ENCODE results near the gene CEP19.
A peak's percentile ranks its signal among the peaks of the same experiment; 100 is the strongest.

Gene CEP19

GRCh38 chr3:196707566-196707965 lies 4.5 kb downstream of the CEP19 start:
- no peak for FAIRE-seq

DNA sequence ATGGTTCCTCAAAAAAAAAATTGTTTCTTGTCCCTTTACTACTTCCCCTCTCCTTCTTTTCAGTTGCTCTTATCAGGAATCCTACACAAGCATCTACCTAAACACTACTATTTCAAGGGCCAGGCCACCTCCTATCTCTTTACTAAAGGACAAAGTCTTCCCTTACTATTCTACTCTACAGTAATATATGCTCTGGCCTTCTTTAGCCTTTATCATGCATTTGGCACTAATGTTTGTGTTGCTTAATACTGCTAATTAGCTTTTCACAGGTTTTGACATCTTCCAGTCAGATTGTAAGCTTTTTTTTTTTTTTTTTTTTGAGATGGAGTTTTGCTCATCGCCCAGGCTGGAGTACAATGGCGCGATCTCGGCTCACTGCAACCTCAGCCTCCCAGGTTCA lies 5.3 kb downstream of the CEP19 start:
- no peak for FAIRE-seq

DNA sequence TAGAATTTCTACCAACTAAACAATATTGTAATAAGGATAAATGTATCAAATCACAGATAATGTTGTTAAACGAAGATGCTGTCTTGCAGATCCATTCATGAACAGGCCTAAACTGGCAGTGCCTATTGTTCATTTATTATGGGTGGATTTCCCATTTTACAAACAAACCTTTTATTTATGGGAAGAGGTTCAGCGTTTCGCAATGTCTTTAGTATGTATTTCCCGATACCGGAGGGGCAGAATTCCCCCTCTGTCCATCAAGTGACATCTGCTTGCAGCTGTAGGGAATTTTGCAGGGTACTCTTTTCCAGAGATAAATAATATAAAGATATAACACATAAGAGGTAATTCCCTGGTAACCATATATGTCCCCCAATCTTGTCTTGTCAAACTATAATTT lies 5.7 kb downstream of the CEP19 start:
- no peak for FAIRE-seq

DNA sequence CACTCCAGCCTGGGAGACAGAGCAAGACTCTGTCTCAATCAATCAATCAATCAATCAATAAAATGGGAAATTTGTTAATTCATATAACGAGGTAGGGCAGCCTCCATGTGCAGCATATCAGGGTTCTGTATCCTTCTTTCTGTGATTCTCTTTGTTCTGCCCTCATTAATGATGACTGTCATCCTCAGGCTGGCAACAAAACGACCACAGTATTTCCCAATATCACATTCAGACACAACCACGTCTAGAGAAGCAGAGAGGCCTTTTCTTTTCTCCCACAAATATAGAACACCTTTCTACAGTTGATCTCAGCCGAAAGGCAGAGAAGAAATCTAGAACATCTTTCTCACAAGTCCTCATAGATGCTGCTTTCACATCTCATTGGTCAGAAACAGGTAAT lies 11.2 kb downstream of the CEP19 start:
- FAIRE-seq = no peak

- FAIRE-seq = no peak
Measured at GRCh38 chr3:196699749-196700148, 12.3 kb downstream of the CEP19 start.

DNA sequence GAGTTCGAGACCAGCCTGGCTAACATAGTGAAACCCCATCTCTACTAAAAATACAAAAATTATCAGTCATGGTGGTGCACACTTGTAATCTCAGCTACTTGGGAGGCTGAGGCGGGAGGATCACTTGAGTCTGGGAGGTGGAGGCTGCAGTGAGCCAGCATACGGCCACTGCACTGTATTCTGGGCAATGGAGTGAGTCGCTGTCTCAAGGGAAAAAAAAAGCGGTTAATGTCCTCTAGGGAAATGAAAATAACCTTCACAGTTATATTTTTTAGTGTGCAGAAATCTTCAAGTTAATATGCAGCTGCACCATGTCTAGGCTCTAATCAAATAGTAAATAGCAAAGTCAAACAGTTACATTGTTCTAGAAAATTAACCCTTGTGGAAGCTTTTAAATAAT lies 14.8 kb downstream of the CEP19 start:
- FAIRE-seq = no peak

GRCh38 chr3:196695849-196696226 lies 16.2 kb downstream of the CEP19 start:
- no peak for FAIRE-seq

- no peak for FAIRE-seq
Measured at GRCh38 chr3:196694941-196695848, 16.9 kb downstream of the CEP19 start.

DNA sequence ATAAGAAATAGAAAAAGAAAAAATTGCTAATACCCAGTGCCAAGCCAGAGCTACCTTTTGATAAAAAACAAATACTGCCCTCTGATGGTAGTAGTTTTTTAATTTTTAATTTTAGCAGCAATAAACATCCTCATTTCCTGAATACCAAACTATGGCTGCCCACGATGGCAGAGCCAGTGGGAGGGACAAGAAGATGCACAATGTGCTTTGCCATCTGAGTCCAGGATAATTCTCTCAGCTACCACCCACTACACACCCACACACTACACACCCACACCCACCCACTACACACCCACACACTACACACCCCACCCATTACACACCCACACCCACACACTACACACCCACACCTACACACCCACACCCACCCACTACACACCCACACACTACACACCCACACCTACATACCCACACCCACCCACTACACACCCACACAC lies 17.8 kb downstream of the CEP19 start:
- FAIRE-seq = peak; percentile 92

DNA sequence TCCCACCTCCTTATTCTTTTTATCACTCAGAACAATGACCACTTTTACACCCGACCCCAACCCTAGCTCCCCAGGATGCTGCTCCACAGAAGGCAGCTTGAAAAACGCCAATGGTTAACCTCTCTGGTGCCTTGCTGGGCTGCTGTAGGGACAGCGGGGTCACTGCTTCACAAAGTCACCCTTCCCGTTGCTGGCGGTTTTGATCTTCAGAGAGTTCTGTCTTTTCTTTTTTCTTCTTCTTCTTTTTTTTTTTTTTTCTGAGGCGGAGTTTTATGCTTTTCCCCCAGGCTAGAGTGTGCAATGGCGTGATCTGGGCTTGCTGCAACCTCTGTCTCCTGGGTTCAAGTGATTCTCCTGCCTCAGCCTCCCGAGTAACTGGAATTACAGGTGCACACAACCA lies 20.7 kb downstream of the CEP19 start:
- no peak for FAIRE-seq

DNA sequence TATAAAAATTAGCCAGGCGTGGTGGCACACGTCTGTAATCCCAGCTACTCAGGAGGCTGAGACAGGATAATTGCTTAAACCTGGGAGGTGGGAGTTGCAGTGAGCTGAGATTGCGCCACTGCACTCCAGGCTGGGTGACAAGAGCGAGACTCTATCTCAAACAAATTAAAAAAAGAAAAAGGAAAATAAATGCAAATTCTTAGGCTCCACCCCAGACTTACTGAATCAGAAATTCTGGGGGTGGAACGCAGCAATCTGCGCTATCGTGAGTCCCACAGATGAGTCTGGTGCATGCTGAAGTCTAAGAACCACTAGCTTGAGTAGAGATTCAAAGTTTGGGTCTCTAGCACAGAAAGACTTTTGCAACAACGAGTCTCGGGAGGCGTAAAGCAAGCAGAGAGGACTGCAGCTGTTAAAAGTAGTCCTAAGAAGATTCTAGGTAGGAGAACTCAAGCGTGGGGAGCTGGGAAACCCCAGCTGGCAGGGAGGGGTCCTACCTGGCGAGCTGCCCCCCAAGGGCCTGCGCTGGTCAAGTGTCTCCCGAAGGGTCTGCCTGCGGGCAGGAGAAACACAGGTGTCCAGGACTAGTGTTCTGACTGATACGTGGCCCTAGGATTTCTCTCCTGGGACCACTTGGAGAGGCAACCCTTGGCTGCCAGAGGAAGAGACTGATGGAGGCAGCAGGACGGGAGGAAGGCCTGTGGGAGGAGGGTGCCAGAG lies 21.9 kb downstream of the CEP19 start:
- FAIRE-seq = no peak

DNA sequence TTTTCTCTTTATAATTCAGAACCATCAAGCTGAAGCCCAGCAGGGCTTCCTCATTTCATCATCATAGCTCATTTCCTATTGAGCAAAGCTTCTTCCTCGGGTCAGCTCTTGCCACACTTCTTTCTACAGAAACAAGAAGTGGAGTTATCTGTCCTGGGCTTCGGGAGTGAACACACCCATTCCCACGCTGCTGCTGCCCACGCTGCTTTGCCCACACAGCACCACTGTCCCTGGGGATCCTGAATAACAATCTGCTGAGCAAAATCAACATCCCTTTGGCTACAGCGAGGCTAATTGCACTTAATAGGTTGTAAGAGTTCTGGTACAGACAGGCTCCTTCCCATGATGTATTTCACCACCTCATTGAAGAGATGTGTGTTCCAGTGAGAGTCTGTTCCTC lies 23.7 kb downstream of the CEP19 start:
- no peak for FAIRE-seq

DNA sequence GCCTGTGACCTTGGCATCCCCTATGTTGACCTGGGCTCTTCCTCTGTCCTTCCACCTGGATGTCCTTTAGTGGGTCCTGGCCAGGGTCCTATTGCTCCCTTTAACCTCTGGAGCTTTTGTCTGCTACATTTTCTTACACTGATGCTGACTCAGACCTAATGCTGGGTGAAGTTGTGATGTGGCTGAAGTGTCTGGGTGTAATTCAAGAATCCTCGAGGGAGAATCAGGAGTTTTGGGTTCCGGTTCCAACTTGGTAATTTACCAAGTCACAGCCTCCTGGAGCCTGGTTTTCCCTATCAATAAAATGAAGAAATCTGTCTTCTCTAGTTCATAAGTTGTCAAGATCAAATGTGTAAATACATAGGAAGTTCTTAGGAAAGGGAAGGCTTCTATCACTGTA lies 25.6 kb downstream of the CEP19 start:
- FAIRE-seq = no peak

DNA sequence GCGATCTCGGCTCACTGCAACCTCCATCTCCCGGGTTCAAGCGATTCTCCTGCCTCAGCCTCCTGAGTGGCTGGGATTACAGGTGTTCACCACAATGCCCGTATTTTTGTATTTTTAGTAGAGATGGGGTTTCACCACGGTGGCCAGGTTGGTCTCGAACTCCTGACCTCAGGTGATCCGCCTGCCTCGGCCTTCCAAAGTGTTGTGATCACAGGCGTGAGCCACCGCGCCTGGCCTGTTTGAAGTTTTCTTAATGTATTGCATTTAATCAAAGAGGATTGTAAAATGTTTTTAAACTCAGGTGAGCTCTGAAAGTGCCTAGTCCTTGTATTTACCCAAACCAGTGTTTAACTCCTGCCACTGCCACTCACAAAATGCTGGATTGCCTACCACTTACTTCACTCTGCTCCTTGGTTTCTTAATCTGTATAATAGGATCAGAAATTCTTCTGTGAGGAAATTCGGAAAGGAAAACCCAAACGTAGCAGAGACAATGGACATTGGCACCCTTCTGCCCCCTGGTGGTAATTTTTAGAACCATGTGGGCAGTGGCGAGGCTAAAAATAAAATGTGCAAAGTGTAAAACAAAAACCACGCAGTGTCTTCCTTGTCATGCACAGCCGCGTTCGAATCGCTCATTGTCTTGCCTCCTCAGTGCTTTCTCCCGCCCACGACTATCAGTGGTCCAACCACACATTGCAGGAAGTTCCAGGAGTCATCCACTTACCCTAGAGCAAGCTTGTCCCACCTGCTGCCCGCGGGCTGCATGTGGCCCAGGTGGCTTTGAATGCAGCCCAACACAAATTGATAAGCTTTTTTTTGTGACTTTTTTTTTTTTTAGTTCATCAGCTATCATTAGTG lies 27.3 kb downstream of the CEP19 start:
- peak; percentile 82 for FAIRE-seq

GRCh38 chr3:196677931-196678330 lies 34.1 kb downstream of the CEP19 start:
- FAIRE-seq = no peak

- no peak for FAIRE-seq
Measured at GRCh38 chr3:196677353-196677752, 34.7 kb downstream of the CEP19 start.

- FAIRE-seq = no peak
Measured at GRCh38 chr3:196673632-196674031, 38.4 kb downstream of the CEP19 start.

DNA sequence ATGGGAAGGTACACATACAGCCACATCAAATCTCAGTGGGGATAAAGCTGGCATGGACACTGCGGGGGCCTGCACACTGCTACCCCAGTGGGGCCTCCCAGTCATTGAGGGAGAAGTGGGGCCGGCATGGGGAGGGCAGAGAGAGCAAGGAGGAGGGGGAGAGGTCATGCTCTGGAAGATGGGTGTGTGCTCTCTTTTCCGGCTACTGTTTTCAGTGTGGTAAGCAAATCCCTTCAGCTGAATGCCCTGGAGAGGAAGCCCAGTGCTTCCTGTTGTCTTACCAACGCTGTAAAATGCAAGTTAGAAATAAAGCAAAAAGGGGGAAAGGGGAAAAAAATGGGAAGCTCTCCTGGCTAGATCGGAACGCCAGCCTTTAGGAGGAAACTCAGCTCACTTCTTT lies 41.7 kb downstream of the CEP19 start:
- no peak for FAIRE-seq

DNA sequence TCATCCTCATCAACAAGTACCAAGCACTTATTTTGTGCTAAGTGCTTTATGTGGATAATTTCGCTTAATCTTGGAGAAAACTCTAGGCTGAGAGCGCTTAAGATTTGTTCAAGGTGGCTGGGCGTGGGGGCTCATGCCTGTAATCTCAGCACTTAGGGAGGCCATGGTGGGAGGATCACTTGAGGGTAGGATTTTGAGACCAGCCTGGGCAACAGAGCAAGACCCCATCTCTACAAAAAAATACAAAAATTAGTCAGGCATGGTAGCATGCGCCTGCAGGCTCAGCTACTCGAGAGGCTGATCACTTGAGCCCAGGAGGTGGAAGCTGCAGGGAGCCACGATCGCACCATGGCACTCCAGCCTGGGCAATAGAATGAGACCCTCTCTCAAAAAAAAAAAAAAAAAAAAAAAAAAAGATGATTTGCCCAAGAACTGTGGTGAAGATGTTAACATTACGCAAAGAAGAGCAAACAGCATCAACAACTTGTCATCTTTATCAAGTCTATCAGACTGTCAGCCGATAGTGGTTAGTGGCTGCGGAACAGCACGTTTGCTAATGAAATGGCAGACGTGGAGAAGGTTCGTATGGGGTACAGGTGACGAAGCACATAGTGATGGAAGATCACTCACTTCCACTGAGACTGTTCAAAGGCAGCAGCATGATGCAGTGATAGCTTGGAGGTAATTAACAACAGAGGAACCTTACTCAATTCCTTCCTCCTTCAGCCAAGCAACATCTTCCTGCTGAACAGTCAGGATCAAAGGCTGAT lies 44.8 kb downstream of the CEP19 start:
- FAIRE-seq = no peak

- FAIRE-seq = no peak
Measured at GRCh38 chr3:196666001-196666867, 45.8 kb downstream of the CEP19 start.

Measured in A204.1 (cell line).